Measurements from ENCODE around the gene MYO10. TPM values are rescaled to one million over a fixed set of nuclear protein-coding genes. Genes with fewer than 3 reads are reported as not detected.
"Not testable (repeated sequence)": the region's sequence is repeated elsewhere in the genome, so short reads cannot be mapped to it uniquely, and the experiment has no call there.

Gene MYO10
- total RNA-seq, 2 donors from 2014 or later: 40.0 to 89.2 TPM

DNA sequence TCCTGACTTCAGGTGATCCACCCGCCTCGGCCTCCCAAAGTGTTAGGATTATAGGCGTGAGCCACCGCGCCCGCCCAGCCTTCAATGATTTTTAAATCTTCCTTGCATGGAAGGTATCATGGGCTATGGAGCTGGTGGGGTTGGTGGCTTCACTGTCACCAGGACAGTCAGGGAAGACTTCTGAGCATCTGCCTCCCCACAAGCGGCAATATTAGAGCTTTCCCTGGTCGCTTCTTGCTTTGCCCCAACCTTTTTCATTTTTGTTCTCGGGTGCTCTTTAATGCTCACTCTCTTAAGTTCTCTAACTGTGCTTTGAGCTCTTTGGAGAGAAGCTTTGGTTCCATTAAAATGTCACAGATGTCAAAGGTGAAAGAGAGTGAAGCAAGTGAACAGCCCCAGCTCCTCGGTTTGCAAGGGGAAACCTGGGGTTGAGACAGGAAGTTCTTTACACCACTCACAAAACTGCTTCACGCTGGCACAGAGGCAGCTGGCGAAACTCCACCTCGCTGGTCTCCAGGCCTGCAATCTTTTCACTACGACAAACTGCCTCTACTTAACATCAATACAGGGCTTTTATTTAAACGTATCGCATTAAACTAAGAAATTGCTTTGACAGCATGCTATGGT is 176.8 kb downstream of the MYO10 start:
- H3K4me1 ChIP-seq (ENCODE audit: control insufficient read depth, insufficient read depth, low read length): no peaks in the 10 kb centered on the region
- H3K27me3 ChIP-seq (ENCODE audit: control insufficient read depth, insufficient read depth, low read length, poor library complexity, severe bottlenecking): no peaks in the 10 kb centered on the region
- no peak overlapping the region for H3K9ac ChIP-seq (ENCODE audit: extremely low read depth, low read length, poor library complexity, severe bottlenecking)
- WGBS, 2 experiments (ENCODE audit: insufficient coverage in 1 of 2, insufficient read length in 1 of 2): 88 to 92% methylated on average over 9 to 16 of the region's 16 CpGs
- Mint-ChIP-seq H3K4me1 (peaks cover 5% of the 10 kb centered on the region), H3K9me3 (no peaks in the 10 kb centered on the region), H3K27ac (no peak overlapping the region), H3K36me3 (ENCODE audit: low read depth) (peaks cover 79% of the 10 kb centered on the region), H3K27me3 (ENCODE audit: insufficient read depth) (no peaks in the 10 kb centered on the region), H3K4me3 (no peak overlapping the region)
- peaks cover 93% of the 10 kb centered on the region for H3K36me3 ChIP-seq (ENCODE audit: control insufficient read depth, insufficient read depth, low read length)
- TF ChIP-seq, protein P1, sequence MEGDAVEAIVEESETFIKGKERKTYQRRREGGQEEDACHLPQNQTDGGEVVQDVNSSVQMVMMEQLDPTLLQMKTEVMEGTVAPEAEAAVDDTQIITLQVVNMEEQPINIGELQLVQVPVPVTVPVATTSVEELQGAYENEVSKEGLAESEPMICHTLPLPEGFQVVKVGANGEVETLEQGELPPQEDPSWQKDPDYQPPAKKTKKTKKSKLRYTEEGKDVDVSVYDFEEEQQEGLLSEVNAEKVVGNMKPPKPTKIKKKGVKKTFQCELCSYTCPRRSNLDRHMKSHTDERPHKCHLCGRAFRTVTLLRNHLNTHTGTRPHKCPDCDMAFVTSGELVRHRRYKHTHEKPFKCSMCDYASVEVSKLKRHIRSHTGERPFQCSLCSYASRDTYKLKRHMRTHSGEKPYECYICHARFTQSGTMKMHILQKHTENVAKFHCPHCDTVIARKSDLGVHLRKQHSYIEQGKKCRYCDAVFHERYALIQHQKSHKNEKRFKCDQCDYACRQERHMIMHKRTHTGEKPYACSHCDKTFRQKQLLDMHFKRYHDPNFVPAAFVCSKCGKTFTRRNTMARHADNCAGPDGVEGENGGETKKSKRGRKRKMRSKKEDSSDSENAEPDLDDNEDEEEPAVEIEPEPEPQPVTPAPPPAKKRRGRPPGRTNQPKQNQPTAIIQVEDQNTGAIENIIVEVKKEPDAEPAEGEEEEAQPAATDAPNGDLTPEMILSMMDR (conservative IDR thresholded peaks at IDR 0.05): no peak
- DNase-seq: no peak
- no peaks in the 10 kb centered on the region for H3K9me3 ChIP-seq (ENCODE audit: control insufficient read depth, low read length)
- peak overlapping the region; percentile 15 for H3K27ac ChIP-seq (ENCODE audit: low read depth, low read length)
- H3K4me3 ChIP-seq (ENCODE audit: low read length): no peak overlapping the region

DNA sequence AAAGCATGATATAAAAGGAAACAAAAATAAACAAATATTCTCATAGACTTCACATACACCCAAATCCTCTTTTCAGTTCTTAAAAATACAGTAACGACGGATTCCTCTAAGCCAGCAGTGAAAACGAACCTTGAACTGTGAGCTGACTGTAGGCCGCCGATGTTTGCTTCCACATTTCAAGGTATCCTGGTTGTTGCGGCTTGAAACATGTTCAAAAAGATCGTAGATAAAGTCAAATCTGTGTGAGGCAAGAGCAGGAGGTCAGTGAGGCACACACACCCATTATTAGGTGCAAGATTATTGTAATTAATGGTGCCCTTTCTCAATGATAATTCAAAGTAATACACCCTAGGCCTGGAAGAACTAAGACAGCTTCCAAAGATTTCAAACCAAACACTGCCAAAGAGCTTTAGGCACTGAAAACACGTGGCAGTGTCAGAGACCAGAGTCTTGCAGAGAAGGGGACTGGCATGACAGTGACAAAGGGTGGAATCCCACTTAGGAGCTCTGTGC is 178.0 kb downstream of the MYO10 start:
- TF ChIP-seq, protein P1 (conservative IDR thresholded peaks at IDR 0.05): no peak
- H3K4me1 ChIP-seq (ENCODE audit: control insufficient read depth, insufficient read depth, low read length): no peaks in the 10 kb centered on the region
- peak overlapping the region; percentile 5 for H3K27ac Mint-ChIP-seq
- no peaks in the 10 kb centered on the region for H3K27me3 ChIP-seq (ENCODE audit: control insufficient read depth, insufficient read depth, low read length, poor library complexity, severe bottlenecking)
- no peak overlapping the region for H3K9ac ChIP-seq (ENCODE audit: extremely low read depth, low read length, poor library complexity, severe bottlenecking)
- H3K9me3 ChIP-seq (ENCODE audit: control insufficient read depth, low read length): no peaks in the 10 kb centered on the region
- no peaks in the 10 kb centered on the region for H3K9me3 Mint-ChIP-seq
- no peak overlapping the region for H3K4me3 ChIP-seq (ENCODE audit: low read length)
- peaks cover 6% of the 10 kb centered on the region for H3K4me1 Mint-ChIP-seq
- H3K36me3 ChIP-seq (ENCODE audit: control insufficient read depth, insufficient read depth, low read length): peaks cover 90% of the 10 kb centered on the region
- H3K27me3 Mint-ChIP-seq (ENCODE audit: insufficient read depth): no peaks in the 10 kb centered on the region
- H3K4me3 Mint-ChIP-seq: no peak overlapping the region
- 95 to 96% methylated on average over 5 to 8 of the region's 8 CpGs for WGBS, 2 experiments (ENCODE audit: insufficient coverage in 1 of 2, insufficient read length in 1 of 2)
- H3K27ac ChIP-seq (ENCODE audit: low read depth, low read length): no peak overlapping the region
- no peak for DNase-seq
- H3K36me3 Mint-ChIP-seq (ENCODE audit: low read depth): peaks cover 72% of the 10 kb centered on the region

DNA sequence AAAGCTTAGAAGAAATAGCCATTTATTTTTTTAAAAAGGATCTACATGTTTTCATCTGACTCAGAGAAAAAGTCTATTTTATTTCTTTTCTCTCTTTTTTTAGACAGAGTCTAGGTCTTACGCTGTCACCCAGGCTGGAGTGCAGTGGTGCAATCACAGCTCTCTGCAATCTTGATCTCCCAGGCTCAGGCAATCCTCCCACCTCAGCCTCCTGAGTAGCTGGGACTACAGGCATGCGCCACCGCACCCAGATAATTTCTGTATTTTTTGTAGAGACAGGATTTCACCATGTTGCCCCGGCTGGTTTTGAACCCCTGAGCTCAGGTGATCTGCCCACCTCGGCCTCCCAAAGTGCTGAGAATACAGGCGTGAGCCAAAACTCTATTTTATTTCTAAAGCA is 178.5 kb downstream of the MYO10 start:
- H3K36me3 ChIP-seq (ENCODE audit: control insufficient read depth, insufficient read depth, low read length): peaks cover 90% of the 10 kb centered on the region
- DNase-seq; H3K27ac ChIP-seq (ENCODE audit: low read depth, low read length); H3K4me3 Mint-ChIP-seq; H3K9ac ChIP-seq (ENCODE audit: extremely low read depth, low read length, poor library complexity, severe bottlenecking); H3K4me3 ChIP-seq (ENCODE audit: low read length); H3K27me3 Mint-ChIP-seq (ENCODE audit: insufficient read depth); H3K9me3 ChIP-seq (ENCODE audit: control insufficient read depth, low read length); H3K27me3 ChIP-seq (ENCODE audit: control insufficient read depth, insufficient read depth, low read length, poor library complexity, severe bottlenecking); H3K27ac Mint-ChIP-seq; H3K4me1 ChIP-seq (ENCODE audit: control insufficient read depth, insufficient read depth, low read length); H3K9me3 Mint-ChIP-seq; H3K4me1 Mint-ChIP-seq: not testable (repeated sequence)
- peaks cover 72% of the 10 kb centered on the region for H3K36me3 Mint-ChIP-seq (ENCODE audit: low read depth)
- 93 to 100% methylated on average over 3 to 6 of the region's 6 CpGs for WGBS, 2 experiments (ENCODE audit: insufficient coverage in 1 of 2, insufficient read length in 1 of 2)

Measured in endodermal cell (in vitro differentiated cells).